Neural progenitor cell (in vitro differentiated cells): ENCODE measurements around the gene PALS1.

Experiments
- CTCF ChIP-seq: fragments of 200-600 bp; sonication (generic); IDR thresholded peaks from 2 replicates; pipeline ENCODE4 v1.5.1; 2017; ENCODE audit warnings: antibody characterized with exemption, mild to moderate bottlenecking
- EZH2 ChIP-seq: fragments of 200-600 bp; sonication (generic); IDR thresholded peaks from 2 replicates; pipeline ENCODE4 v1.6.1; 2017; ENCODE audit warnings: antibody characterized with exemption, mild to moderate bottlenecking, moderate library complexity

- TF ChIP-seq CTCF (no peak), EZH2 (no peak)
These were observed 19.7 kb downstream of the PALS1 start for GRCh38 chr14:67260965-67261364.
